Fibroblast of lung (primary cell): ENCODE data around the gene BTBD9.

Experiments used
- EZH2 ChIP-seq: IDR thresholded peaks from 2 replicates; pipeline ENCODE4 v1.5.1; 2012; ENCODE audit warnings: low read length, control low read depth, mild to moderate bottlenecking; ENCODE audit errors: missing control alignments
- TF ChIP-seq, protein P1 (sequence below), 2 donors: IDR thresholded peaks in 1 of 2; conservative IDR thresholded peaks in 1 of 2; 1 replicate in 1 of 2; 2 replicates in 1 of 2; pipeline ENCODE4 v1.5.1; 2011 to 2012; ENCODE audit warnings: low read length in 2 of 2, control low read depth in 1 of 2, inconsistent platforms in 1 of 2, low read depth in 1 of 2, mild to moderate bottlenecking in 1 of 2

DNA sequence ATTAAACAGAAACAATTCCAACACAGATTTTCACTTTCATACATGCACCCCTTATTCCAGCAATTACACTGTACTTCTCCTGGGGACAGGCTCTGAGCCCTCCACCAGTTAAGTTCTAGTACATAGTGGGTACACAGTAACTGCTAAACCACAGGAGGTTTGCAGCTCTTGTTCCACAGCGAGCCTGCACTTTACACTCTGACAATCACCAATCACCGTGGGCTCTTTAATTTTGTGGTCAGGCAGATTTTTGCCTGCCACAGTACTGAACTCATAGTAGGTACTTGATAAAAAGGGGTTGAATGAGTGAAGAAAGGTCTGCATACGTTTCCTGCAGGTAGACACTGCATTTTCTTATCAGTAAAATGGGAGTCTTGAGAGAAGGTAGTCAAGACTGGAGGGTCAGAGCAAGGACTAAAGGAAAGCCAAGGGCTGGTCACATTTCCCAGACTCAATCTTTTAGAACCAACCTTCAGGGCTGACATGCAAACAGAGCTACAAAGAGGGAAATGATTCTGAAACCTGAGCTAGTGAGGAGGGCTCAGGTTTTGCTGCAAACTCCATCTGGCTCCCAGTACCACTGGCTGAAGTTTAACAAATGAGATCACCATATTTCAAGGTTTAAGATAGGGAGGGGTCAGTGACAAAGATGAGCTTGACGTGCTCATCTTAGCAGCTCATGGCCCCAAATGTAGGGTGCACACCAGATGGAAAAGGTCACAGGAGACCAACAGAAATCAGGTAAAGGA is 404.6 kb downstream of the BTBD9 start:
- TF ChIP-seq, protein P1, sequence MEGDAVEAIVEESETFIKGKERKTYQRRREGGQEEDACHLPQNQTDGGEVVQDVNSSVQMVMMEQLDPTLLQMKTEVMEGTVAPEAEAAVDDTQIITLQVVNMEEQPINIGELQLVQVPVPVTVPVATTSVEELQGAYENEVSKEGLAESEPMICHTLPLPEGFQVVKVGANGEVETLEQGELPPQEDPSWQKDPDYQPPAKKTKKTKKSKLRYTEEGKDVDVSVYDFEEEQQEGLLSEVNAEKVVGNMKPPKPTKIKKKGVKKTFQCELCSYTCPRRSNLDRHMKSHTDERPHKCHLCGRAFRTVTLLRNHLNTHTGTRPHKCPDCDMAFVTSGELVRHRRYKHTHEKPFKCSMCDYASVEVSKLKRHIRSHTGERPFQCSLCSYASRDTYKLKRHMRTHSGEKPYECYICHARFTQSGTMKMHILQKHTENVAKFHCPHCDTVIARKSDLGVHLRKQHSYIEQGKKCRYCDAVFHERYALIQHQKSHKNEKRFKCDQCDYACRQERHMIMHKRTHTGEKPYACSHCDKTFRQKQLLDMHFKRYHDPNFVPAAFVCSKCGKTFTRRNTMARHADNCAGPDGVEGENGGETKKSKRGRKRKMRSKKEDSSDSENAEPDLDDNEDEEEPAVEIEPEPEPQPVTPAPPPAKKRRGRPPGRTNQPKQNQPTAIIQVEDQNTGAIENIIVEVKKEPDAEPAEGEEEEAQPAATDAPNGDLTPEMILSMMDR (conservative IDR thresholded peaks at IDR 0.05 in 1 of 2, IDR thresholded peaks at IDR 0.05 in 1 of 2; ENCODE audit: low read depth in 1 of 2, low read length in 2 of 2) = no peak
- TF ChIP-seq EZH2 = no peak
